Uterus (tissue), 4 donors: ENCODE results near the gene ZBTB12. TPM values are rescaled to one million over a fixed set of nuclear protein-coding genes. Genes with fewer than 3 reads are reported as not detected.

ENCODE experiments used
- DNase-seq, 2 donors: peaks; one replicate each; pipeline ENCODE4 v3.0.0-alpha.2; 2019 to 2020
- H3K27ac ChIP-seq, 2 donors: fragments of 200-600 bp; sonication (generic); 1 replicate in 1 of 2; 2 replicates in 1 of 2; pipeline ENCODE4 v1.5.1; 2016 to 2018
- H3K27me3 ChIP-seq, 2 donors: fragments of 200-600 bp; sonication (generic); one replicate each; pipeline ENCODE4 v1.5.1; 2018 to 2019; ENCODE audit warnings: control low read depth in 1 of 2
- H3K36me3 ChIP-seq, 2 donors: fragments of 200-600 bp; sonication (generic); one replicate each; pipeline ENCODE4 v1.5.1; 2019; ENCODE audit warnings: control low read depth in 1 of 2
- H3K4me1 ChIP-seq, 2 donors: fragments of 200-600 bp; sonication (generic); one replicate each; pipeline ENCODE4 v1.5.1; 2018 to 2019; ENCODE audit warnings: control low read depth in 1 of 2
- H3K4me3 ChIP-seq, 2 donors: fragments of 200-600 bp; sonication (generic); 1 replicate in 1 of 2; 2 replicates in 1 of 2; pipeline ENCODE4 v1.5.1; 2018 to 2019; ENCODE audit warnings: mild to moderate bottlenecking in 1 of 2
- H3K9me3 ChIP-seq, 2 donors: fragments of 200-600 bp; sonication (generic); one replicate each; pipeline ENCODE4 v1.5.1; 2019; ENCODE audit warnings: control low read depth in 1 of 2
- POLR2A ChIP-seq, 2 donors: fragments of 450-650 bp; IDR thresholded peaks; one replicate each; pipeline ENCODE4 v1.6.1; 2016; ENCODE audit warnings: antibody characterized with exemption in 2 of 2, mild to moderate bottlenecking in 1 of 2, moderate library complexity in 1 of 2
- intact Hi-C: fragments of 100-400 bp; cut with DNase I; formaldehyde crosslinking; loops from one replicate; pipeline ENCODE4 v1.15.1; 2023; ENCODE audit warnings: low total_unique reads
- total RNA-seq, 4 donors: library from RNA; depleted of rRNA in 3 of 4; stranded (reverse); fragments of >200 nt in 3 of 4; gene quantifications; one replicate each; pipeline versions ENCODE4 v1.1.0 to v1.2.4, GENCODE V29; 2014 to 2023
- TF ChIP-seq, protein P1 (sequence below), 4 experiments: fragments of 200-600 bp in 2 of 4; fragments of 450-650 bp in 2 of 4; sonication (generic) in 2 of 4; IDR thresholded peaks; one replicate each; pipeline ENCODE4 v1.5.1; 2016 to 2019; ENCODE audit warnings: antibody characterized with exemption in 4 of 4, mild to moderate bottlenecking in 2 of 4, moderate library complexity in 1 of 4
- donor health status: DM: yes; HTN: yes; CAD: no.

ZBTB12 gene
- total RNA-seq, 4 donors from 2014 or later = 2.4 to 15.3 (median 11.0) TPM; not detected in 1

GRCh38 chr6:31930962-31931361, 29.1 kb upstream of the ZBTB12 start:
- TF ChIP-seq, protein P1, sequence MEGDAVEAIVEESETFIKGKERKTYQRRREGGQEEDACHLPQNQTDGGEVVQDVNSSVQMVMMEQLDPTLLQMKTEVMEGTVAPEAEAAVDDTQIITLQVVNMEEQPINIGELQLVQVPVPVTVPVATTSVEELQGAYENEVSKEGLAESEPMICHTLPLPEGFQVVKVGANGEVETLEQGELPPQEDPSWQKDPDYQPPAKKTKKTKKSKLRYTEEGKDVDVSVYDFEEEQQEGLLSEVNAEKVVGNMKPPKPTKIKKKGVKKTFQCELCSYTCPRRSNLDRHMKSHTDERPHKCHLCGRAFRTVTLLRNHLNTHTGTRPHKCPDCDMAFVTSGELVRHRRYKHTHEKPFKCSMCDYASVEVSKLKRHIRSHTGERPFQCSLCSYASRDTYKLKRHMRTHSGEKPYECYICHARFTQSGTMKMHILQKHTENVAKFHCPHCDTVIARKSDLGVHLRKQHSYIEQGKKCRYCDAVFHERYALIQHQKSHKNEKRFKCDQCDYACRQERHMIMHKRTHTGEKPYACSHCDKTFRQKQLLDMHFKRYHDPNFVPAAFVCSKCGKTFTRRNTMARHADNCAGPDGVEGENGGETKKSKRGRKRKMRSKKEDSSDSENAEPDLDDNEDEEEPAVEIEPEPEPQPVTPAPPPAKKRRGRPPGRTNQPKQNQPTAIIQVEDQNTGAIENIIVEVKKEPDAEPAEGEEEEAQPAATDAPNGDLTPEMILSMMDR (IDR thresholded peaks at IDR 0.05) = no peak
- H3K36me3 ChIP-seq = no peaks in the 10 kb centered on the region
- H3K4me1 ChIP-seq = no peaks in the 10 kb centered on the region
- no peak overlapping the region for H3K4me3 ChIP-seq
- DNase-seq = no peak
- no peaks in the 10 kb centered on the region for H3K27me3 ChIP-seq
- H3K27ac ChIP-seq = no peak overlapping the region
- intact Hi-C loops = no loop called here
- no peaks in the 10 kb centered on the region for H3K9me3 ChIP-seq

DNA sequence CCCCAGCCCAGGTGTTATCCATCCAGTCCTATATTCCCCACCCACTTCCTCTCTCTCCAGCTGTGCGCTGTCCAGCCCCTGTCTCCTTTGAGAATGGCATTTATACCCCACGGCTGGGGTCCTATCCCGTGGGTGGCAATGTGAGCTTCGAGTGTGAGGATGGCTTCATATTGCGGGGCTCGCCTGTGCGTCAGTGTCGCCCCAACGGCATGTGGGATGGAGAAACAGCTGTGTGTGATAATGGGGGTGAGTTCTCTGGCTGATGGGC, 26.7 kb upstream of the ZBTB12 start:
- Histone ChIP-seq H3K4me3 (no peak overlapping the region), H3K9me3 (no peaks in the 10 kb centered on the region), H3K4me1 (no peaks in the 10 kb centered on the region), H3K27me3 (no peaks in the 10 kb centered on the region), H3K36me3 (no peaks in the 10 kb centered on the region), H3K27ac (no peak overlapping the region)
- DNase-seq = no peak
- intact Hi-C loops = no loop called here
- TF ChIP-seq, protein P1 (IDR thresholded peaks at IDR 0.05) = no peak
- no peak for TF ChIP-seq POLR2A (IDR thresholded peaks at IDR 0.05)

DNA sequence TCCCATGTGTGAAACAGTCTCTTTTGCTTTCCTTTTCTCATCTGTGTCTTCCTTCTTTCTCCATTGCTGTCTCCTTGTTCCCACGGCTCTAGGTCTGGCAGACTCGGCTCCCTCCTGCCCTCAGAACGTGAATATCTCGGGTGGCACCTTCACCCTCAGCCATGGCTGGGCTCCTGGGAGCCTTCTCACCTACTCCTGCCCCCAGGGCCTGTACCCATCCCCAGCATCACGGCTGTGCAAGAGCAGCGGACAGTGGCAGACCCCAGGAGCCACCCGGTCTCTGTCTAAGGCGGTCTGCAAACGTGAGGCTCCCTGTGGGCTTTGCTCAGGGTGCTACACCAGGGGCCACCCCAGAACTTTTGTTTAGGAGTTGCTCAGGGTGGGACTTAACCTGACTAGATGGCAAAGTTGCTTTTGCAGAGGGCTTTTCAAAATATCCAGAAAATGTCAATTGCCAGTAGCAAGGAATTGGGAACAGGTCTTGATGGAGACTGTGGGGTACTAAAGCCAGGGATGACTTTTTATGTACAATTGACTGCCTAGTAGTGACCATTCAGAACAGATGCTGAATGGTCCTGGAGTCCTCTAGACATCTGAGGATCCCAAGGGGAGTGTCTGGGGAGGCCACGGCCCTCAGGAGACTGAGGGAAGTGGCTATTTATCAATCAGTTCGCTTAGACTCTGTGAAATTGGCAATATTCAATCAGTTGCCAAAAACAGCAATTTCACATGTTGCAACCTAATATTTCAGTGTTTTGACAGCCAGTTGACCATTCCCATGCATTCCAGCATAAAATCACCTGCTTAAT, 26.2 kb upstream of the ZBTB12 start:
- Histone ChIP-seq H3K4me1 (no peaks in the 10 kb centered on the region), H3K9me3 (no peaks in the 10 kb centered on the region), H3K36me3 (no peaks in the 10 kb centered on the region), H3K4me3 (no peak overlapping the region), H3K27ac (peak overlapping the region in 1 of 2 donors; percentile 37), H3K27me3 (no peaks in the 10 kb centered on the region)
- no peak for TF ChIP-seq POLR2A (IDR thresholded peaks at IDR 0.05)
- TF ChIP-seq, protein P1 (IDR thresholded peaks at IDR 0.05) = no peak
- no peak for DNase-seq
- intact Hi-C loops = no loop called here

DNA sequence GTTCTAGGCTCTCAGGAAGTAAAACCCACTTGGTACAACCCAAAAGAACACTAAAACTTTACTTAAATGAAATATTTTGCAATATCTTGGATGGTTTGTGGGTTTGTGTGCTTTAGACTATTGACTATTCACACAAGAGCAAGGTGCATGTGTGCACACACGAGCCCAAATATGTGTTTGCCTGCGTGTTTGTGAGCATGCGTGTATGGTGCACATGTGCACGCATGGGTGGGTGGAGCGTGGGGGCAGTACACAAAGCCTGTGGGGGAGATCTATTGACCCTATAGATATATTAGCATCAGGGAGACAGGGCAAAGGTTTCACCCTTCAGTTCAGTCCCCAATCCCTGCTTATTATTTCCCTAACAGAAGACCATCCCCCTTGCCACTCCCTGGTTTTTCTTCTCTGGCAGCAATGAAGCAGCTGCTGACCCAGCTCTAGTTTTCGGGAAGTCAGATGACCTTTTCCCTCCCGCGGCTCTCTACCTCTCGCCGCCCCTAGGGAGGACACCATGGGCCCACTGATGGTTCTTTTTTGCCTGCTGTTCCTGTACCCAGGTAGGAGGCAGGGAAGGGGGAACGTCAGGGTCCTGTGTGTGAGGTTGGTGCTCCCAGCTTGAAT, 25.5 kb upstream of the ZBTB12 start, which contains the start of gene C2:
C2 (plus strand) TSS at position 476 of the 621 bp plus-strand sequence; CDS start at position 512, 36 bp downstream.
- H3K4me3 ChIP-seq = no peak within 1 kb of the TSS
- H3K27ac ChIP-seq = peak within 1 kb of the TSS in 1 of 2 donors; percentile 37
- H3K9me3 ChIP-seq = no peaks in the 10 kb centered on the region
- TF ChIP-seq, protein P1 (IDR thresholded peaks at IDR 0.05) = no peak
- no peak for TF ChIP-seq POLR2A (IDR thresholded peaks at IDR 0.05)
- H3K27me3 ChIP-seq = no peaks in the 10 kb centered on the region
- intact Hi-C loops = no loop called here
- H3K4me1 ChIP-seq = no peaks in the 10 kb centered on the region
- DNase-seq = no peak
- no peaks in the 10 kb centered on the region for H3K36me3 ChIP-seq

- H3K4me3 ChIP-seq = no peak overlapping the region
- no peaks in the 10 kb centered on the region for H3K9me3 ChIP-seq
- no peaks in the 10 kb centered on the region for H3K4me1 ChIP-seq
- no peaks in the 10 kb centered on the region for H3K27me3 ChIP-seq
- intact Hi-C loops = no loop called here
- H3K27ac ChIP-seq = no peak overlapping the region
- DNase-seq = peak in 1 of 2 donors; percentile 52
- TF ChIP-seq POLR2A (IDR thresholded peaks at IDR 0.05) = no peak
- TF ChIP-seq, protein P1 (IDR thresholded peaks at IDR 0.05) = peak in 3 of 4 experiments; percentile 19 to 47 (median 40)
- no peaks in the 10 kb centered on the region for H3K36me3 ChIP-seq
Measured at GRCh38 chr6:31922942-31923341, 21.1 kb upstream of the ZBTB12 start.
